Common myeloid progenitor, CD34-positive (primary cell): Measurements from ENCODE around the gene KCNIP1.

ENCODE experiments used
- CTCF ChIA-PET: fragments of 350-600 bp; sonication (Branson Sonifier 250); formaldehyde crosslinking; loops from one replicate; lab custom pipeline; 2021; ENCODE audit warnings: antibody characterized with exemption; lab: Charles Lee
- POLR2A ChIA-PET: fragments of 350-600 bp; sonication (Branson Sonifier 250); formaldehyde crosslinking; loops from one replicate; lab custom pipeline; 2021; ENCODE audit warnings: antibody characterized with exemption; lab: Charles Lee
- DNase-seq, 3 donors: peaks; one replicate each; pipeline versions ENCODE4 v3.0.0 to v3.0.0-alpha.2; 2013
- H3K27ac ChIP-seq, 2 experiments: 1 replicate in 1 of 2; 2 replicates in 1 of 2; pipeline ENCODE4 v1.7.0; 2013; ENCODE audit warnings: inconsistent platforms in 2 of 2, low read length in 2 of 2, mild to moderate bottlenecking in 2 of 2, low read depth in 1 of 2, moderate library complexity in 1 of 2; ENCODE audit not compliant: severe bottlenecking in 2 of 2, insufficient read depth in 1 of 2, poor library complexity in 1 of 2
- H3K27me3 ChIP-seq, 5 experiments: replicated peaks in 2 of 5; 1 replicate in 3 of 5; 2 replicates in 2 of 5; pipeline versions ENCODE4 v1.6.1 to v1.7.0; 2013; ENCODE audit warnings: low read length in 4 of 5, mild to moderate bottlenecking in 2 of 5, moderate library complexity in 2 of 5, inconsistent platforms in 1 of 5; ENCODE audit not compliant: insufficient read depth in 5 of 5, control insufficient read depth in 4 of 5
- H3K36me3 ChIP-seq, 4 experiments: 1 replicate in 2 of 4; 2 replicates in 2 of 4; pipeline versions ENCODE4 v1.6.1 to v1.7.0; 2013; ENCODE audit warnings: low read length in 3 of 4, control low read depth in 1 of 4, mild to moderate bottlenecking in 1 of 4; ENCODE audit not compliant: control insufficient read depth in 4 of 4, insufficient read depth in 4 of 4
- H3K4me1 ChIP-seq, 4 experiments: 1 replicate in 3 of 4; 2 replicates in 1 of 4; pipeline versions ENCODE4 v1.6.1 to v1.7.1; 2013; ENCODE audit warnings: low read length in 3 of 4, mild to moderate bottlenecking in 3 of 4, control low read depth in 1 of 4, inconsistent platforms in 1 of 4, moderate library complexity in 1 of 4; ENCODE audit not compliant: control insufficient read depth in 4 of 4, insufficient read depth in 4 of 4; ENCODE audit errors: control extremely low read depth in 1 of 4
- H3K4me3 ChIP-seq, 7 experiments: 1 replicate in 4 of 7; 2 replicates in 3 of 7; pipeline versions ENCODE4 v1.5.1 to v1.7.0; 2013; ENCODE audit warnings: mild to moderate bottlenecking in 7 of 7, low read length in 6 of 7, moderate library complexity in 6 of 7, inconsistent platforms in 2 of 7, low read depth in 2 of 7, control low read depth in 1 of 7; ENCODE audit not compliant: insufficient read depth in 4 of 7, control insufficient read depth in 1 of 7; ENCODE audit errors: extremely low read depth in 1 of 7
- H3K9me3 ChIP-seq, 5 experiments: 1 replicate in 4 of 5; 2 replicates in 1 of 5; pipeline versions ENCODE4 v1.6.1 to v1.7.1; 2013; ENCODE audit warnings: low read length in 4 of 5, mild to moderate bottlenecking in 2 of 5, inconsistent platforms in 1 of 5, low read depth in 1 of 5, moderate library complexity in 1 of 5; ENCODE audit not compliant: control insufficient read depth in 4 of 5, insufficient read depth in 2 of 5; ENCODE audit errors: control extremely low read depth in 1 of 5
- WGBS: methylation state at CpG from one replicate; pipeline ENCODE4 v1.1.5; 2013; ENCODE audit not compliant: insufficient coverage; 5-methylcytosine and 5-hydroxymethylcytosine counted together

KCNIP1 gene

DNA sequence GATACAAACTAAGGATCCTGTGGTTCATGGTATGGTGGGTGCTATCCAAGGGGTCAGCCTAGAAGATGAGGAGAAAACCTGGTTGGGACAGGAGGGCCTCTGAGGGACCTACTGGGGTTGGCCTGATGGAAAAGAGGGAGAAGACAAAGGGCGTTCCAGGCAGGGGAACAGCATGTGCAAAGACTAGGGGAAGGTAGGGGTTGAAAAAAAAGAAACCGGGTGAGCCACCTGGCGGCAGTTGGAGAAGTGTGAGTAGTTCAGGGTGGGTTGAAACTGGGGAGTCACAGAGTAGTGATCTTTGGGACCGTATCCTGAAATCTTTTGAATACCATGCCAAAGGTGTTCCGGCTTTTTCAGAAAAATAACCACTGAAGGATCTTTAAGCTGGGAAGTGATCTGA, 271.0 kb downstream of the KCNIP1 start:
- ChIA-PET CTCF (interaction anchor here (1.0 to 1.1 kb wide), 2 partner anchors 17 to 18 kb away, joined by 3 read pairs; no protein-coding TSS in a partner anchor), POLR2A (no interaction called here)
- 96% methylated on average over 5 of the region's 5 CpGs for WGBS
- Histone ChIP-seq H3K9me3 (no peaks in the 10 kb centered on the region), H3K27me3 (no peaks in the 10 kb centered on the region), H3K36me3 (no peaks in the 10 kb centered on the region), H3K27ac (no peak overlapping the region), H3K4me3 (no peak overlapping the region), H3K4me1 (no peaks in the 10 kb centered on the region)
- DNase-seq = no peak

DNA sequence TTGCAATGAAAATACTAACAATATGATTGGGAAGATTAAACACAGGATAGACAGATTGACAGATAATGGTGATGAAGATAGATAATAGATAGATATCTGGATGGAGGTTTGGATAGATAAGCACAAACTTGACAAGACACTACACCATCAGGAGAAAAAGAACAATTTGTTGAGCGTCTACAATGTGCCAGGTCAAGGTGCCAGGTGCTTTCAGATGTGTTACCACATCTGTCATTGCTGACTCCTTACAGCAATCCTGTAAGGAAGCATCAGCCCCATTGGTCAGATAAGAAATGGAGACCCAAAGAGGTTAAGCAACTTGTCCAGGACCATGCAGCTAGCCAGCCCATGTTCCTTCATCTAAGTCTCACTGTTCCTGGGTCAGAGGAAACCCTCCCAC, 278.1 kb downstream of the KCNIP1 start:
- H3K27me3 ChIP-seq = peaks cover 0 to 3% (median 0%) of the 10 kb centered on the region in 5 experiments
- DNase-seq = no peak
- 100% methylated on average over 1 of the region's 1 CpG for WGBS
- H3K9me3 ChIP-seq = no peaks in the 10 kb centered on the region
- CTCF ChIA-PET = interaction anchor here (0.9 to 1.5 kb wide), 2 partner anchors 9 to 143 kb away, joined by 3 read pairs; no protein-coding TSS in a partner anchor
- H3K4me1 ChIP-seq = no peaks in the 10 kb centered on the region
- H3K4me3 ChIP-seq = no peak overlapping the region
- no peaks in the 10 kb centered on the region for H3K36me3 ChIP-seq
- no peak overlapping the region for H3K27ac ChIP-seq
- POLR2A ChIA-PET = no interaction called here

DNA sequence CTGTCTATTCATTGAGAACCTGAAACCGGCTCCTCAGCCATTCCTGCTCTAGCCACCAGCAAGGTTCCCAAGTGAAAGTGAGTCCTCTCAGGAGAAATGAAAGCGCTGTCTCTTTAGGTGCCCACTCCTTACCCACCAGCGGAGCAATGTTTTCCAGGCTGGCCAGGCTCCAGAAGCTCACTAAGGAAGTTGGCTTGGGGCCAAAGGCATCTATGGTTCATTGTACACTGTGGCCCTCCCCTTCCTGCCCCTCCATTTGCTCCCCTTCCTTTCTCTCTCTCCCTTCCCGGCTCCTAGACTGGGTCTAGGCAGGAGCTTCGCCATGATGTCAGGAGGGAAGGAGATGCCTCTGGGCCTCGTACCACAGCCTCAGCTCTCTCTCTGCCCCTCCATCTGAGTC, 278.6 kb downstream of the KCNIP1 start:
- Histone ChIP-seq H3K36me3 (no peaks in the 10 kb centered on the region), H3K27ac (no peak overlapping the region), H3K4me3 (no peak overlapping the region), H3K4me1 (no peaks in the 10 kb centered on the region), H3K9me3 (no peaks in the 10 kb centered on the region), H3K27me3 (peaks cover 0 to 3% (median 0%) of the 10 kb centered on the region in 5 experiments)
- no peak for DNase-seq
- POLR2A ChIA-PET = no interaction called here
- CTCF ChIA-PET = interaction anchor here (0.9 to 1.5 kb wide), 2 partner anchors 8 to 144 kb away, joined by 3 read pairs; no protein-coding TSS in a partner anchor
- 75% methylated on average over 5 of the region's 6 CpGs for WGBS

DNA sequence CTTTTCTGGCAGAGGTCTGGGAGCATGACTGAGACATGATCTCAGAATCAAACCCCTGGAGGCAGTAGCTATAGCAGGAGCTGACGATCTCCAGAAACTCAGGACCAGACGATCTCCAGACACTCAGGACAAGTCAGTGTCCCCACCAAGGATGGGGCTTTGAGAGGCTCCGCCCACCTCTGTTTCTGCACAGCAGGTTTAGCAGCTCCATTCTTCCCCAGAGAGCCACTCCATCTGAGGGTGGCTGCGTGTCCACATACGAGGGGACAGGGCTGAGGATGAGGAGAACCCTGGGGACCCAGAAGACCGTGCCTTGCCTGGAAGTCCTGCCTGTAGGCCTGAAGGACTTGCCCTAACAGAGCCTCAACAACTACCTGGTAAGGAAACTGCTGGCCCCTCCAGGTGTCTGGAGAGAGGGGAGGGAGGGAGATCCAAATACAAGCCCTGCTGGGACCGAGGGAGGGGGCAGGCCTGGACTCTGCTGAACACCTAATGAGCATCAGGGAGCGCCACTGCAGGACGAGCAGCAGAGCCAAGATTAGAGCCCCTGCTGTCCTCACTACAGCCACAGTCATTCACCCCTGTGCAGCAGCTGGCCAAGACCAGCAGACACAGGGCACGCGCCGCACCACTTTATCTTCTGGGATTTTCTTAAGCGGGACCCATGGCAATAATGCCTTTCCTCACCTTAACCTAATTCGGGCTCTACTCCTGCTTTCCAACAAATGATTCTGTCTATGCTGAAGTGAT, 279.9 kb downstream of the KCNIP1 start, which contains the start of gene GABRP:
GABRP (plus strand) TSS at position 228 of the 750 bp plus-strand sequence. CDS start 4,891 bp downstream, outside the sequence.
- Histone ChIP-seq H3K9me3 (no peaks in the 10 kb centered on the region), H3K27me3 (peaks cover 0 to 3% (median 0%) of the 10 kb centered on the region in 5 experiments), H3K4me3 (no peak within 1 kb of the TSS), H3K27ac (no peak within 1 kb of the TSS), H3K36me3 (no peaks in the 10 kb centered on the region), H3K4me1 (no peaks in the 10 kb centered on the region)
- 96% methylated on average over 7 of the region's 14 CpGs for WGBS
- CTCF ChIA-PET = no interaction called here
- POLR2A ChIA-PET = no interaction called here
- DNase-seq = no peak

DNA sequence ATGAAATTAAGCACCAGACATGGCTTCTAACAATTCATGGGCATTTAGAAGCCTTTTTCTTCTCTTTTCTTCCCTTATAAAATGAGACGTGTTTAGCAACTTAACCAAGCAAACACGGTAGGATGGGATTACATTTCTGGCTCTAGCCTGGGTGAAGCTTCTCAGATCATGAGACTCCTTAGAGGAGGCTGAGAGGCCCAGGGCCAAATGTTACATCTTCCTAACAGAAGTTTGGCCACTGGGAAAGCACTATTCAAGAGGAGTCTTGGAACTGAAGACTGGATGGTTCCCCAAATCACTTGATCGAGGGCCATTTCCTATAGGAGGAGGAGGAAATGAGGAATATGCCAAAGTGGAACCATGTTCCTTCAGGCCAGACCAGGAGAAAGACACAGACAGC, 281.6 kb downstream of the KCNIP1 start:
- CTCF ChIA-PET = interaction anchor here (1.4 kb wide), 1 partner anchor 147 kb away, joined by 3 read pairs; no protein-coding TSS in a partner anchor
- Histone ChIP-seq H3K9me3 (no peaks in the 10 kb centered on the region), H3K27me3 (peaks cover 0 to 3% (median 0%) of the 10 kb centered on the region in 5 experiments), H3K4me1 (no peaks in the 10 kb centered on the region), H3K36me3 (no peaks in the 10 kb centered on the region), H3K4me3 (no peak overlapping the region), H3K27ac (no peak overlapping the region)
- no peak for DNase-seq
- 80% methylated on average over 3 of the region's 3 CpGs for WGBS
- POLR2A ChIA-PET = no interaction called here
